GM18519 (cell line): ENCODE data around the gene HMCES.

Source experiments
- ATAC-seq: cut with Tn5 transposase; IDR thresholded peaks from one replicate; pipeline ENCODE4 v1.9.1; 2021; ENCODE audit warnings: mild to moderate bottlenecking, moderate library complexity; ENCODE audit not compliant: unreplicated experiment, low FRiP score

Gene HMCES

GRCh38 chr3:129291236-129291886 is 12.7 kb downstream of the HMCES start:
- no peak for ATAC-seq

- ATAC-seq: no peak
Observed at GRCh38 chr3:129295286-129295685, 16.6 kb downstream of the HMCES start.

GRCh38 chr3:129304146-129304961 is 25.7 kb downstream of the HMCES start:
- ATAC-seq: no peak

- ATAC-seq: no peak
Observed at GRCh38 chr3:129304962-129305222, 26.2 kb downstream of the HMCES start.

GRCh38 chr3:129305592-129306091 is 27.0 kb downstream of the HMCES start:
- ATAC-seq: no peak

GRCh38 chr3:129308636-129309035 is 30.0 kb downstream of the HMCES start:
- no peak for ATAC-seq

GRCh38 chr3:129310111-129311011 is 31.7 kb downstream of the HMCES start:
- no peak for ATAC-seq

- ATAC-seq: no peak
Observed at GRCh38 chr3:129311054-129311902, 32.6 kb downstream of the HMCES start.

- ATAC-seq: no peak
Observed at GRCh38 chr3:129312021-129312639, 33.5 kb downstream of the HMCES start.

GRCh38 chr3:129312671-129313414 is 34.2 kb downstream of the HMCES start:
- ATAC-seq: no peak

- no peak for ATAC-seq
Observed at GRCh38 chr3:129313415-129313664, 34.7 kb downstream of the HMCES start.

GRCh38 chr3:129313665-129314385 is 35.2 kb downstream of the HMCES start:
- ATAC-seq: no peak

GRCh38 chr3:129314386-129315222 is 35.9 kb downstream of the HMCES start:
- ATAC-seq: no peak

GRCh38 chr3:129315223-129315997 is 36.7 kb downstream of the HMCES start:
- ATAC-seq: no peak

- ATAC-seq: no peak
Observed at GRCh38 chr3:129315998-129316247, 37.3 kb downstream of the HMCES start.

GRCh38 chr3:129316248-129317013 is 37.8 kb downstream of the HMCES start:
- ATAC-seq: no peak
